Activated naive CD8-positive, alpha-beta T cell treated with anti-CD3 and anti-CD28 coated beads, Interleukin-2, amount 50 U/mL, for 16 hours (primary cell): ENCODE data around the gene S100Z.

Source experiments
- DNase-seq: peaks from one replicate; pipeline ENCODE4 v3.0.0-alpha.2; 2020; ENCODE audit warnings: low read depth, low spot score

Gene S100Z

DNA sequence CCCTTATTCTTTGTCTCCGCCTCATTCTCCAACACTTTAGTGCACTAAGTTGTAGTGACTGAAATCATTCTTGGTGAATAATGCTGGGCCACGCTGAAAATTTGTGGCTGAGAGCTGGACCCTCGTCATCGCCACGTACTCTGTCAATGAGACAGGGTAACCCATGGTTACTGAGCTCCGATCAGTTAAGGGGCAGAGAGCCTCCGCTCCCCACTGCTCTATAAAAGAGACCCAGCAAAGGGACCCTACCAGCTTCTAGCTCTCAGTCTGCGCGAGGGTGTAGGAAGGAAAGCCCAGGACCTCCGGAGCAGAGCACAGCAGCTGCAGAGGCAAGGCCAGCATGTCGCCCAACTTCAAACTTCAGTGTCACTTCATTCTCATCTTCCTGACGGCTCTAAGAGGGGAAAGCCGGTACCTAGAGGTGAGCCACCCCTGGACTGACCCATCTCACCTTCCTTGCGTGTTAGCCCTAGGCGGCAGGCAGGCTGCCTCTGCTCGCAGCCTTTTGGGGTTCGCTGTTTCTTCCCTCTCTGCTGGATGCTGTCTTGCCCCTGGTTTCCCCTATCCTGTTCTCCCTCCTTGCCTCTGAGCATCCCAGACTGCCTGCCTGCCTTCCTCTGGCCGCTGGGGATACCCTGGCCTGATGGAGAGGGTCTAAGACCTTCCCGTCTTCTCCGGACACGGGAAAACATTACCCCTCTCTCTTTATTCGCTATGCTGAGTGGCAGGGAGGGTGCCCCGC, 103.2 kb downstream of the S100Z start, which contains the start of gene CRHBP:
CRHBP (plus strand) TSS at position 251 of the 742 bp plus-strand sequence; CDS start at position 341, 90 bp downstream.
- no peak for DNase-seq

DNA sequence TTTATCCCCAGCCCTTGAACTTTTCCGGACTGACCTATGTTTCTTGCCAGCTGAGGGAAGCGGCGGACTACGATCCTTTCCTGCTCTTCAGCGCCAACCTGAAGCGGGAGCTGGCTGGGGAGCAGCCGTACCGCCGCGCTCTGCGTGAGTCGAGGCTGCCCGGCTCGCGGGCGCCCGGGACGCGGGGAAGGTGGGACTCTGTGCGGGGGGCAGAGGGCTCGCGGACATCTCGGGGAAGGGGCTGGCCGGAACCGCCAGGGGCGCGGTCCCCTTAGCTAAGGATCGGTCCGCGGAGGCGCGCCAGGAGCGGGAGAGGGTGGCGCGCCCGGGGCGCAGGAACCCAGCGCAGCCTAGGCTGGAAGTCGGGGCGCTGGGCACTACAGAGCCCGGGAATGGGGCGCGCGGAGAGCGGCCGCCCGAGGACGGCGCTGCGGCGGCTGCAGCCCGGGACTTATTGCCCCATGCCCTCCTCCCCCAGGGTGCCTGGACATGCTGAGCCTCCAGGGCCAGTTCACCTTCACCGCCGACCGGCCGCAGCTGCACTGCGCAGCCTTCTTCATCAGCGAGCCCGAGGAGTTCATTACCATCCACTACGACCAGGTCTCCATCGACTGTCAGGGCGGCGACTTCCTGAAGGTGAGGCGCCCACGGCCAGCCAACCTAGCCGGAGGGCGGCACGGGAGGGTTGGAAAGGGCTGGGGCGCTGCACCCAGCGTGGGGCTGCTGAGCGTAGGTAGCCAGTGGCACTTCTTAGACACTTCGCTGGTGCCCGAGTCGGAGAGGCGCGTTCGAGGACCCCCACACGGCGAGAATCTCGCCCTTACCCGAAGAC, 104.0 kb downstream of the S100Z start:
- no peak for DNase-seq

DNA sequence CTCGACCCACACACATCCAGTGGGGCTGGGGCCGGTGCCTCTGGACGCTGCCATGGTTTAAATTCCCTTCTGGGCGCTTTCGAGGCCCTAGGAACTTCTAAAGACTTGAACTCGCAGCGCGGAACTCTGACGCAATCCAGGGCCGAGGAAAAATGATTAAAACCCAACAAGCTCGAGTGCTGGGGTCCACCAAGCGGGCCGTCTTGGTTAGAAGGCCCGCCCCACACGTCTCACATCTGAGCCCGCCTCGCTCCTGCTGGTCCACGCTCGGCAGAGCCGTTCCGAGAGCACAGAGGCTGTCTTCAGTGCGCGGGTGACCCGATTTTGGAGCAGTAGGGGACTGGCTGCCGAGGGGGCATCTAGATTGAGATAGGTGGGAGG, 104.6 kb downstream of the S100Z start:
- no peak for DNase-seq

DNA sequence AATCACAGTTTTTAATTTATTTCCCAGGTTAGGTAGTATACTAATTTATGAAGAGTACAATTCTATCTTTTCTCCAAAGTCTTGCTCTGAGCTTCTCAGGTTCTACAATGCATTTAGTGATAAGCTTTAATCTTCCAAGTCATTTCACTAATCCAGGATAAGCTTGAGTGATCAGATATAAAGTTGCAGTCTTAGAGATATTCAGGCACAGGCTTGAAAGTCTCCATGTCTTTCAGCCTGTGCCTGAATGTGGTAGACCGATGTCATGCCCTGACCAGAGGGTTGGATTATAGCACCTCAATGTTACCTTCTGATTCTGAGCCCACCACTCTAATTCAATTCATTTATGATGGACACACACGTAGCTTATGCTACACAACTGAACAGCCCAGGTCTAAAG, 106.2 kb downstream of the S100Z start:
- no peak for DNase-seq

DNA sequence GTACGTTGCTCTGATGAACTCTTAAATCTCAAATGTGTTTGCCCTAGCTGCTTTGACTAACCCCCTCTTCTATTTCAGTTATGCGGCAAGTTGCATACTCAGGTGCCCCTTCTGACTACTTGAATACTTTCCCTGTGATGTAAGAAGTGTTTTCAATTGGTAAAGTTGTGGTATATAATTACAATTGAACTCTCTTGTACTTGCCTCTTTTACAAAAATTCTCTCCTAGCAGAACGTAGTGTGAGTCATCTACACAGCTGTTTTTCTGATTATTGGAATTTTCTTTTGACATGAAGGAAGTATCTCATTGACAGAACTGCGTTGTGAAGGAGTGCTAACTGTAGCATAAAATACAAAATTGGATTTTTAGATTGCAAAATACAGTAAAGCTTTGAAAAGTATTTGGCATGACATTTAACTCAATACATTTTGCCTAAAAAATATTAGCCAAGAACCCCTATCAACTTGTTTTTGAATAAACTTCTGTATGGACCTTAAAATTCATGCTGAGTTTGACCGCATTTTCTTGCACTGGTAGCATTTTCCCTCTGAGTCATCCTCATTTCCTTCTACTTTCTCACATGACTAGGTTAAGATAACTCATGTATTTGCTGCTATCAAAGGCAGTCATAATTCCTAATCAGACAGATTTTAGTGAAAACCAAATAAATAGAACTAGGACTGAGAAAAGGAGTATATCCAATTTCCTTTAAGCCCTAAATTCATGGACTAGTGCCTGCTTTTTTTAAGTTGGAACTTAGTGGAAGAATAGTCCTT, 109.4 kb downstream of the S100Z start:
- no peak for DNase-seq

DNA sequence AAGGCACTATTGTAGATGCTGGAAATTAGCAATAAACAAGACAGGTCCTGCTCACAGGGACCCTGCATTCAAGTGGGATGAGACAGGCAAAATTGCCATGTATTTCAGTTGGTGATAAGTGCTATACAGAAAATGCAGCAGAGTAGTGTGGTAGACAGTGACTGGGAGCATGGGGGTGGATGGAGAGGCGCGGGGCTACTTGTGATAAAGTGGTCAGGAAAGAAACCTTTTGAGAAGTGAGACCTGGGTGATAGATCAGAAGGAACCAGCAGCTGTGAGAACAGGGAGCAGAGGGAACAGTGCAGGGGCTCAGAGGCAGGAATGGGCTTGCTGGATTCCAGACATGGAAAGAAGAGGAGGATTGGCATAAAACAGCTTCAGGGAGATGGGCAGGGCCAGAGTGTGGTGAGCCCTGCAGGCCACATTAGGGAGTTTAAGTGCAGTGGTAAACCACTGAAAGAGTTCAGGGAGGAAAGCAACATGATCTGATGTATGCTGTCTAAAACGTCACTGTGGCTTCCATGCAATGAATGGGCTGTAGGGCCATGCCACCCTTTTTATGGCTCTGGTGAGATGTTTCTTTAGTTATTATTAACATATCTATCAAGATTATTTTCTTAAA, 110.3 kb downstream of the S100Z start:
- no peak for DNase-seq

DNA sequence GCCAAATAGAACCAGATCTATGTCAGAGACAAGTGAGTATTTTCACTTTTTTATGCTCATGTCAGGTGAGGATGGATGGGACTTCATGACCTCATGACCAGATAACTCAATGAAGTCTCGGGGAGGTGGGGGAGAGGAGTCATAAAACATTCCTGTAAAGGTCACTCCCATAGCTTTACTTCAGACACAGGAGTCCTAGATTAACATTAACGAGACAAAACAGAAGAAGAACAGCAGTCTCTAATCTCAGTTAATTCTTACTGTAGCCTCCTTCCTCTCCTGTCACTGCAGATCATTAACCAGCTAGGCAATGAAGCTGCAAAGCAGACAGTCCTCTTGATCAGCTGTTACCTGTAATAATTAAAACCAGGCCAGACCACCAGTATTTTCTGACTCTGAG, 114.2 kb downstream of the S100Z start:
- no peak for DNase-seq
